ENCODE results near the gene ATG2A. TPM values are rescaled to one million over a fixed set of nuclear protein-coding genes. Genes with fewer than 3 reads are reported as not detected.

ATG2A gene
- polyA plus RNA-seq, 4 donors = 12.9 to 26.0 (median 15.6) TPM

DNA sequence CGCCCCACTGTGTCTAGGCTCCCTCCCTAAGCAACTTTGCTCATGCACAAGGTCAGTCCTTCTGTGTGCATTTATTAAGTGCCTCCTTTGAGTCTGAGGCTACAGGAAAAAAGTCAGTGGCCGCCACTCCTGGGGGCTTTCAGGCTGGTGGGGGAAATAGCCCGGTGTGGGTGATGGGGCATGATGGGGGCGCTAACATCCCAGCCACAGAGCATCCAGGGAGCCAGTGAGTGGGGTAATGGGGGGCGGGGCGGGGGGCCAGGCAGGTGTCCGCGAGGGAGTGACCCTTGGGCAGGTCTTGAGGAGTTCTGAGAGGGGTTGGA lies 28.6 kb downstream of the ATG2A start:
- no peak for DNase-seq (ENCODE audit: low read depth in 4 of 4, low spot score in 3 of 4)

- DNase-seq (ENCODE audit: low read depth in 4 of 4, low spot score in 3 of 4) = peak in 1 of 4 donors; percentile 41
Observed at GRCh38 chr11:64887757-64888405, 29.1 kb downstream of the ATG2A start.

DNA sequence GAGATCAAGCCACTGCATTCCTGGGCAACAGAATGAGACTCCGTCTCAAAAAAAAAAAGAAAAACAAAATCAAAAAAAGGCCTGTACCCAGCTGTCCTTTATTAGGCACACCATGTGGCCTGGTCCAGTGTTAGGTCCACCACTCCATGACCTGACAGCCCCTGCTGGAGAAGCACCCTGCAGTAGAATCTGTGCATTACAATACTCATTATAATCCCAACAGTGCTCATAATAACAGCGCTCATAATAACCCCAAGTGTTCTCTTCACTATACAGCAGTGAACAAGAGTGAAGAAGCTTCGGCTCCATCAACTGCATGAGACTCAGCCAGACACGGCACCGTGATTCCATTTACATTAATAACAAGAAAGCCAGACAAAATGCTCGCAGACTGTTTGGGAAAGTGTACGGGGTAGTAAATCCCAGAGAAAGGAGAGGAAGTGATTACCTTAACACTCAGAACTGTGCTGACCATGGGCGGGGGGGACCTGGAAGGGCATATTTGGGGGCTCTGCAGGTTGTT lies 29.7 kb downstream of the ATG2A start:
- no peak for DNase-seq (ENCODE audit: low read depth in 4 of 4, low spot score in 3 of 4)

GRCh38 chr11:64885367-64886286 lies 31.4 kb downstream of the ATG2A start:
- no peak for DNase-seq (ENCODE audit: low read depth in 4 of 4, low spot score in 3 of 4)

DNA sequence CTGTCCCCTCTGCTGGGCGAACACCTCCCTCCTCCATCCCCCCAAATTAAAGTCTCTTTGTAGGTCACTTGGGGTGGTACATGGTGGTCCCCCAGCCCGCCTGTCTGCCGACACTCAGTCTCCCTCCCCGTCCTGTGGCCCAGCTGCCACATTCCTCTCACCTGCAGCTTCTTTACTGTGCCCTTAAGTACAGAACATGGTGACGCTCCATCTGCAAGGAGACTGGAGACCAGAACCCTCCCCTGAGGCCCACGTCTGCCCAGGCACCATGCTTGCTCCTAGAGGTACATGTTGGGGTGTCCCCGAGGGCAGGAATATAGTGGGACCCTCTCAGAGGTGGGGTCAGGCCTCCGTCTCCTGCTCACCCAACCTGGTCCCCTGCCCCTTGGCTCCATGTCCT lies 33.0 kb downstream of the ATG2A start:
- no peak for DNase-seq (ENCODE audit: low read depth in 4 of 4, low spot score in 3 of 4)

DNA sequence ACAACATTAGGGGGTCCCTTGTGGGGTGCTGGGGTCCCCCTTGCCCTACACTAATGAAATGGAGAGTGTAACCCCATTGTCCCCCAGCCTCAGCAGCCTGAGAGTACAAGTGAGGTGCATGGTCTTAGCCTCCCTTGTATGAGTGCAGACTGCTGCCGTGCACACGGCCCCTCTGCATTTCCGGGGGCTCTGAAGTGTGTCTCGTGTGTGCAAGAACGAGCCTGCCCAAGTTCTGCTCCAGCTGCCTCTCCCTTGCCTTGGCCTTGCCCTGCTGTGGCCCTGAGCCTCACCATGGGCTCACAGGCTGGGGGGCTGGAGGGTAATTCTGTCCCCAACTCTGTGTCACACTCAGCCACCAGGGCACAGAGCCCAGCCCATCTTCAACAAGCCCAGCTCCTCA lies 33.4 kb downstream of the ATG2A start:
- DNase-seq (ENCODE audit: low read depth in 4 of 4, low spot score in 3 of 4) = no peak

DNA sequence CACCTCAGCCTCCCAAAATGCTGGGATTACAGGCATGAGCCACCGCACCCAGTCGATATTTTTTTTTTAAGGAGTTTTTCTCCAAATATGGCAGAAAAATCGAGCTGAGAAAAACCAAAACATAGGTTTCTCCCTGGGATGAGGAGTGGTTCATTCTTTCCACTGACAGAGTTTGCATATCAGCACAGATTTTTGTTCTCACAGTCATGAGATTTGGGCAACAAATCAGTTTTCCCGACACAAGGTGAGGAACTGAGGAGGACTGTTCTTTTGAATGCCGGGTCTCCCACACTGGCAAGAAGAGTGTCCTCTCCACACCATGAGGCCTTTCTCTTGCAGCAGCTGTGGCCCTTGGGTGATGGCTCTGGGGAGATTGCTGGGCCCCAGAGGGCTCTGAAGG lies 34.8 kb downstream of the ATG2A start:
- no peak for DNase-seq (ENCODE audit: low read depth in 4 of 4, low spot score in 3 of 4)

GRCh38 chr11:64881476-64881875 lies 35.5 kb downstream of the ATG2A start:
- DNase-seq (ENCODE audit: low read depth in 4 of 4, low spot score in 3 of 4) = no peak

GRCh38 chr11:64880240-64881001 lies 36.6 kb downstream of the ATG2A start:
- no peak for DNase-seq (ENCODE audit: low read depth in 4 of 4, low spot score in 3 of 4)

DNA sequence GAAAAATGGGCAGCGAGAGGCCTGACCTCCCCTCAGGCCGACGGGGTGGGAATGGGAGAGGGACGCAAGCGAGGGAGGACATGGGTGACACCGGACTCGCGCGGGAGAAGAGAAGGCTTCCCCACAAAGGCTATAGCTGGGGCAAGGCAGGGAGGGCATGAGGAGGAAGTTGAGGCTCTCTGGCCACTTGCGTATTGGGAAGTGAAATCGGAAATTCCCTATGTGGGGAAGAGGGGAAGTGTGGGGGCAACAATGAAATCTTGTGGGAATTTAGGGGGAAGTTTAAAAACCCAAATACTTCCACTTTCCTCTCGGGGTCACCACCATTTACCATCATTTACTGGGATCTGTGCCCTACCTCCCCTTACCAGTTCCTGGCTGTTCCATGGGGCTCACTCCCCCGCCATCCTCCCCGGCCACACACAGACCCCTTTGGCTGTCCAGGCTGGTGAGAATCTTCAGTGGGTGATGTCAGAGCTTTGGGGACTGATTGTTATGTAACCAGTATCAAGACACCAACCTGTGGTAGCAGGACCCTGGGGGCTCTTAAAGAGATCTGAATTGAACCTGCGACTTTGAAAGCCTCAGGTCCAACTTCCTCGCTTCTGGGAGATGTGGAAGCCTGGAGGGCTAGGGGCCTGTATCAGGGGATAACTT lies 37.6 kb downstream of the ATG2A start:
- no peak for DNase-seq (ENCODE audit: low read depth in 4 of 4, low spot score in 3 of 4)

GRCh38 chr11:64878494-64879243 lies 38.3 kb downstream of the ATG2A start, which contains the start of gene EHD1:
TSS of gene EHD1 (minus strand) at chr11:64878621. CDS start at chr11:64878464, 157 bp downstream.
- peak; percentile 93 to 97 (median 97) for DNase-seq (ENCODE audit: low read depth in 4 of 4, low spot score in 3 of 4)

DNA sequence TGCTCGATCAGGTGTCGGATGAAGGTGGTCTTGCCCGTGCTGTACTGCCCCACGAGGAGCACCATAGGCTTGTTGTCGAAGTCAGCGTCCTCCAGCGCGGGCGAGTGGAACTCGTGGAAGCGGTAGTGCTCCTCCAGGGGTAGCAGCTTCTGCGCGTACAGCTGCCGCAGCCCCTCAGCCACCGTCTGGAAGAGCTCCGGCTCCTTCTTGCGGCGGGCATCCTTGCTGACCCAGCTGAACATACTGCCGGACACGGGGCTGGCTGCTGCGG lies 38.9 kb downstream of the ATG2A start:
- DNase-seq (ENCODE audit: low read depth in 4 of 4, low spot score in 3 of 4) = no peak

GRCh38 chr11:64877390-64878222 lies 39.4 kb downstream of the ATG2A start:
- no peak for DNase-seq (ENCODE audit: low read depth in 4 of 4, low spot score in 3 of 4)

DNA sequence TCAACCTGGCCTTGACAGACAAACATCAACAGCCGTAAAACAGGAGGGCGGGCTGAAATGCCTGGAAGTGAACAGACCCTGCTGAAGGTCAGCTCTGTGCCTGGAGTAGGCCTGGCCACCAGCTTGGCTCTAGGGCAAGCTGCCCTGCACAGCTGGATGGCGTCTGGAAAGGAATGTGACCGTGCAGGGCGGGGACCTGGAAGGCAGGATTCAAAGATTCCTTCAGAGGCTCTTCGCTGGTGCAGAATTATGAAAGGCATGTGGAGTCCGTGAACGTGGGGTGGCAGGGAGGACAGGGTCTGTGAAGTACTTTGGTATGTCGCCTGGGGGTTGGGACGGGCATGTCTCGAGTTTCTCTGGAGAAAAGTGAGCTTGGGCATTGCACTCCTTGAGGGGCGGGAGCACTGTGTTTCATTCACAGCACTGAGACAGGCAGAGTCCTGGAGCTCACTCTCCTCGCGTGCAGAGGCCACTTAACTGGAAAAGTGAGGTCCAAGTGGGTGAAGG lies 40.1 kb downstream of the ATG2A start:
- no peak for DNase-seq (ENCODE audit: low read depth in 4 of 4, low spot score in 3 of 4)

DNA sequence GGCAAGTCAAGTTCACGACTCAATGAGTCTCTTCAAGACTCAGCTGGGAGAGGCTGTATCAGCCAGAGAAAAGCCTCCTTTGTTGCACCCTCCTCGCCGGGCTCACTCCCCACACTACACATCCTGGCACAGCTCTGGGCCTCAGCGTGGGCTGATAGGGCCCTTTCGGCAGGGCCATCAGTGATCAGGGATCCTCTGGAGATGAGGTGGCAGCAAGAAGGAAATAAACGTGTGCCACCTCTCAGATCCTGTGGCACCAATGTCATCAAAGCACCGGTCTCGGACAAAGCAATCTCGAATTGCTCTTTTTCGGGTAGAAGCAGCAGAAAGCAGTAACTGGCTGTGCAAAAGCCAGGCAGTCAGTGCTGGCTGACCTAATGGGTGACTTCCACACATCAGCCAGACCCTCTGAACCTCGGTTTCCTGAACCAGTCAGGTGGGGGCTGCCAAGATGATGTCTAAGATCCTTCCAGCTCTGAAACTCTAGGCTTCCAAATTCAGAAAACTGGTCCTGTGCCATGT lies 40.7 kb downstream of the ATG2A start:
- DNase-seq (ENCODE audit: low read depth in 4 of 4, low spot score in 3 of 4) = no peak

DNA sequence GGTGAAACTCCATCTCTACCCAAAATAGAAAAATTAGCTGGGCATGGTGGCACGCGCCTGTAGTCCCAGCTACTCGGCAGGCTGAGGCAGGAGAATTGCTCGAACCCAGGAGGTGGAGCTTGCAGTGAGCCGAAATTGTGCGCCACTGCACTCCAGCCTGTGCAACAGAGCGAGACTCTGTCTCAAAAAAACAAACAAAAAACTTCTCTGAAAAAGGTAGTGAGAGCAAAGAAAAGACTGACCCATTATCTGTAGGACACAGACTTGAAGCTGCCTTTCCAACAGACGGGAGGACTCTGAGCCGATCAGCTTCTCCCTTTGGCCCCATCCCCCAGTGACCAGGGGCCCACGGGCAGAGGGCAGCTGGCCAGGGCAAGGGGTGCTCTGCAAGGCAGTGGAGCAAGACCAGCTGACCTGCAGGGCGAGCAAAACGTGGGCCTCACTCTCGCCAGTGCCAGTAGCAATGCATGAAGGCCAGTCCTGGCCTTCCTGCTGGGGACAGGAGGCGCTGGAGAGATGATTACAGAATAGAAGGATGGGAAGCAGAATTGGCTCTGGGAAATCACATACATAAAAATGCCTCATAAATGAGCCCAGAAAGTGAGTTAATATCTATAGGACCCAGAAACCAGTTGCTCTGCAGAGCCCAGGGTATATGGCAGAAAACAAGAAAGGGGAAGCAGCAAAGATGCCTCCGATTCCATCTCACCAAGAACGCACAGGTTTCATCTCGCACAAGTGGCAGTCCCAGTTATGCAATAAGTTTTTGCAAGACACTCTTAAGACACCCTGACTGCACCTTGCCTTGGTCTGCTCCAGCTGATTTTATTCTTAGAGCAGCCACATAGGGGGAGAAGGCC lies 41.4 kb downstream of the ATG2A start:
- DNase-seq (ENCODE audit: low read depth in 4 of 4, low spot score in 3 of 4) = no peak

GRCh38 chr11:64874308-64875240 lies 42.4 kb downstream of the ATG2A start:
- DNase-seq (ENCODE audit: low read depth in 4 of 4, low spot score in 3 of 4) = no peak

Data from left renal pelvis (tissue), 4 donors.